Upper lobe of left lung (tissue), 4 donors: ENCODE results near the gene OLFM3.

Experiments
- CTCF ChIP-seq, 6 experiments: fragments of 450-650 bp in 4 of 6; fragments of 200-600 bp in 2 of 6; sonication (generic) in 2 of 6; IDR thresholded peaks; one replicate each; pipeline ENCODE4 v1.5.1; 2016 to 2019; ENCODE audit warnings: antibody characterized with exemption in 6 of 6
- POLR2A ChIP-seq, 4 donors: fragments of 450-650 bp; IDR thresholded peaks; one replicate each; pipeline ENCODE4 v1.5.1; 2016 to 2017; ENCODE audit warnings: antibody characterized with exemption in 4 of 4, mild to moderate bottlenecking in 2 of 4

DNA sequence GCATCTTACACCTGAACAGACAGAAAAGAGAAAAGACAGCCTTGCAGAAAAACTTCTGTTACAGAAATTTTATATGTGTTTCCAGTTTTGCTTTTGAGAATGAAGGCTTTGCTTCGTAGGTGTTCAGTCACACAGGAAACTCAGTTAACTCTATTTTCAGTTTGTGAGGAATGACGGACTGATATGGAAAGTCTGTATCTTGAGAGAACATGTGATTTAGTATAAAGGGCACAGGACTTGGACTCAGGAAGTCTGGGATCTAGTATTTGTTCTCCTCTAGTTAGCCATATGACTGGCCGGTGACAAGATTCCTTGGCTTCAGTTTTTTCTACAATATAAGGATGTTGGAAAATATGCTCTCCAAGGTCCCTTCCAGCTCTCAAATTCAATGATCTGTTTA lies 149.1 kb downstream of the OLFM3 start:
- TF ChIP-seq CTCF (IDR thresholded peaks at IDR 0.05) (no peak), POLR2A (IDR thresholded peaks at IDR 0.05) (no peak)
